Measurements from ENCODE around the gene SDF4.
"Not testable (repeated sequence)": the region's sequence is repeated elsewhere in the genome, so short reads cannot be mapped to it uniquely, and the experiment has no call there.

The SDF4 gene

DNA sequence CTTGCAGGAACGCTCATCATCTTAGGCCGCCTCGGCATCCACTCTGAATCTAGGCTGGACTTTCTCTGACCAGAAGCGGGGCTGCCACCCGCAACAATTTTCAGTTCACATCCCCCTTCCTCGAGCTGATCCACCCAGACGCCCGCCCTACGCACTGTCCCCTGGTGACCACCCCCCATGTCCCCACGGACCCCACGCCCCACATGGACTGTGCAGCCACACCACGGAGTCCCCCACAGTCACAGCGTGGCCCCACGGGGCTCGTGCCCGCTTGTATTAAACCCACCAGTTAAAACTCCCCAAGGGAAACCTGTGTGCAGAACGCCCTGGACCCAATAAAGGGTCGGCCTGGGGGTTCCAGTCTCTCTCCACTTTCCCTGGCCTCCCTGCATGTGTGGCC is 27.7 kb upstream of the SDF4 start:
- DNase-seq (ENCODE audit: low read depth, low spot score): no peak

- no peak for DNase-seq (ENCODE audit: low read depth, low spot score)
These were observed 27.3 kb upstream of the SDF4 start for GRCh38 chr1:1259119-1259488.

- DNase-seq (ENCODE audit: low read depth, low spot score): no peak
These were observed 25.4 kb upstream of the SDF4 start for GRCh38 chr1:1256956-1257871.

GRCh38 chr1:1255611-1256010 is 23.8 kb upstream of the SDF4 start:
- no peak for DNase-seq (ENCODE audit: low read depth, low spot score)

DNA sequence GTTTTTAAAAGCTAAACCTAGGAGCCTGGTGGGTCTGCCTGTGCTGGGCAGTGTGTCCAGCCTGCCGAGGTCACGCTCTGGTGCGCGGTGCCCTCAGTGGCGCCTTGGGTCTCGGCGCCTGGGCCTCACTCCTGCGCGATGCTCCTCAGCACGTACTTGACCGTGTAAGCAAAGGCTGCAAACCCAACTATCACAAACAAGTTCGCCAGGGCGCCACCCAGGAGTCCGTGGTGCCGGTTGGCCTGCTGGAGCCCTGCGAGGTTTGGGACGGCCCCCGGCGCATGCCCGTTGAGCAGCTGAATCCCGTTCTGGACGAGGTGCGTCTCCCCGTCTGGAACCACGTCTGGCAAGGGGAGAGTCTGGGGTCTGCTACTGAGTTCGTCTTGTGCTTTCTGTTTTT is 23.3 kb upstream of the SDF4 start:
- DNase-seq (ENCODE audit: low read depth, low spot score): no peak

DNA sequence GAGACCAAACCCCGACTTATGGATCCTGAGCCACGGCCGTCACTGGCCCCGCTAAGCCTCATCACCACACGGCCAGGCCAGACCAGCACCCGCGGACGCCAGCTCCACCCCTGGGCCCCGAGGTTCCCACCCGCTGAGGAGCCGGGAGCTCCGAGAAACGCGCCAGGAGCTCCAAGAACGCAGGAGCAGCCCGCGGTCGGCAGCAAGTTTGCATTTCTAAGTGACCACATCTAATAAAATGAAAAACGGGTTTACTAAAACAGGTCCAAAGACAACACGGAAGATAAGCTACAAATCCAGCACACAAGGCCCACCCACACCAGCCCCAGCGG is 22.8 kb upstream of the SDF4 start:
- DNase-seq (ENCODE audit: low read depth, low spot score): no peak

GRCh38 chr1:1253972-1254666 is 22.3 kb upstream of the SDF4 start:
- no peak for DNase-seq (ENCODE audit: low read depth, low spot score)

GRCh38 chr1:1253314-1253713 is 21.5 kb upstream of the SDF4 start:
- no peak for DNase-seq (ENCODE audit: low read depth, low spot score)

DNA sequence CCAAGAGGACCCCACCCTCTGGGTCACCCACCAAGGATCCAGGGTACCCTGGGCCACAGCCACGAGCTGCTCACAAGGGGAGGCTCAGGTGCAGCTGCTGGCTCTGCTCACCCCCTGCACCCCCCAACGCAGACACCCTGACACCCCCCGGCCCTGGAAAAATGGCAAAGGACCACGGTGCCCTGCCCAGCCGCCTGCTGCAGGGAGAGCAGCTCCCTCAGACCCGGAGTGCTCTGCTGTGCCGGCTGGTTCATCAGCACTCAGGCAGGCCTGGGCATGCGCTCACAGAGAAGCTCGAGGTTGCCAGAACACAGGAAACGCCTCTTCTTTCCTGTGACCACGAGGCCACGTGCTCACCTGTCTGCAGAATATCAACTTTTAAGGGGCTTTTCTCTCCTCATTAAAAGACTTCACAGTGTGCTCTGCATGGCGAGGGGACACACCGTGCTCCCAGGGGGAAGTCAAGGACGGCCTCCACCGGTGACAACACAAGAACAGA is 19.0 kb upstream of the SDF4 start:
- no peak for DNase-seq (ENCODE audit: low read depth, low spot score)

DNA sequence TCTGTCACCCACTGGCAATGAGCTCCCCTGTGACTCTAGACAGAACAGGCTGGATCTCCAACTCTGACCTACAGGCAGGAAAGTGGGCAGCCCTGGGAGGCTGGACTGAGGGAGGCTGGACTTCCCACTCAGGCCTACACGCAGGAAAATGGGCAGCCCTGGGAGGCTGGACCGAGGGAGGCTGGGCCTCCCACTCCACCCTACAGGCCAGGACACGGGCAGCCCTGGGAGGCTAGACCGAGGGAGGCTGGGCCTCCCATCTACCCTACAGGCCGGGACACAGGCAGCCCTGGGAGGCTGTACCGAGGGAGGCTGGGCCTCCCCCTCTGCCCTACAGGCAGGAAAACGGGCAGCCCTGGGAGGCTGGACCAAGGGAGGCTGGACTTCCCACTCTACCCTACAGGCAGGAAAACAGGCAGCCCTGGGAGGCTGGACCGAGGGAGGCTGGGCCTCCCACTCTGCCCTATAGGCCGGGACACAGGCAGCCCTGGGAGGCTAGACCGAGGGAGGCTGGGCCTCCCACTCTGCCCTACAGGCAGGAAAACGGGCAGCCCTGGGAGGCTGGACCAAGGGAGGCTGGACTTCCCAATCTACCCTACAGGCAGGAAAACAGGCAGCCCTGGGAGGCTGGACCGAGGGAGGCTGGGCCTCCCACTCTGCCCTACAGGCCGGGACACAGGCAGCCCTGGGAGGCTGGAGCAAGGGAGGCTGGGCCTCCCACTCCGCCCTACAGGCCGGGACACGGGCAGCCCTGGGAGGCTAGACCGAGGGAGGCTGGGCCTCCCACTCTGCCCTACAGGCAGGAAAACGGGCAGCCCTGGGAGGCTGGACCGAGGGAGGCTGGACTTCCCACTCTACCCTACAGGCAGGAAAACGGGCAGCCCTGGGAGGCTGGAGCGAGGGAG is 16.5 kb upstream of the SDF4 start:
- DNase-seq (ENCODE audit: low read depth, low spot score): not testable (repeated sequence)

- DNase-seq (ENCODE audit: low read depth, low spot score): no peak
These were observed 15.6 kb upstream of the SDF4 start for GRCh38 chr1:1247341-1247913.

- DNase-seq (ENCODE audit: low read depth, low spot score): no peak
These were observed 15.0 kb upstream of the SDF4 start, which contains the start of gene C1QTNF12 for GRCh38 chr1:1246577-1247340. TSS of gene C1QTNF12 (minus strand) at chr1:1246722. CDS start at chr1:1246690, 32 bp downstream.

GRCh38 chr1:1245817-1246576 is 14.2 kb upstream of the SDF4 start:
- DNase-seq (ENCODE audit: low read depth, low spot score): no peak

GRCh38 chr1:1245178-1245816 is 13.5 kb upstream of the SDF4 start:
- DNase-seq (ENCODE audit: low read depth, low spot score): no peak

- DNase-seq (ENCODE audit: low read depth, low spot score): no peak
These were observed 12.5 kb upstream of the SDF4 start for GRCh38 chr1:1244192-1244811.

DNA sequence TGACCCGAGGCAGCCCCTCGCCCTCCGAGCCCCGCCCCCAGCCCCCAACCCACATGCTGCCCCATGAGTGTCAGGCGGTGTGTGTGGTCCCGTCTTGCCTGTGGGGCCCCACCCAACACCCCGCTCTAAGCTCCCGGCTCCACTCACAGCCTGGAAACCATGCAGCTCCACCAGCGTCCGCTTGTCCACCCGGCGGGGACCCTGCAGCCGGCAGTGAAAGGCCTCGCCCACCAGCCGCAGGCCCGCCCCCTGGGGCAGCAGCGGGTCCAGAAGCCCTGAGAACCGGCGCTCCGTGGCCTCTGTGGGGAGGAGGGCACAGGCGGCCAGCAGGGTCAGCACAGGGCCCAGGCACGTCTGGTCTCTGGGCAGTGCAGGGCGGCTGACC is 12.0 kb upstream of the SDF4 start:
- DNase-seq (ENCODE audit: low read depth, low spot score): no peak

GRCh38 chr1:1243266-1243660 is 11.5 kb upstream of the SDF4 start:
- DNase-seq (ENCODE audit: low read depth, low spot score): no peak

DNA sequence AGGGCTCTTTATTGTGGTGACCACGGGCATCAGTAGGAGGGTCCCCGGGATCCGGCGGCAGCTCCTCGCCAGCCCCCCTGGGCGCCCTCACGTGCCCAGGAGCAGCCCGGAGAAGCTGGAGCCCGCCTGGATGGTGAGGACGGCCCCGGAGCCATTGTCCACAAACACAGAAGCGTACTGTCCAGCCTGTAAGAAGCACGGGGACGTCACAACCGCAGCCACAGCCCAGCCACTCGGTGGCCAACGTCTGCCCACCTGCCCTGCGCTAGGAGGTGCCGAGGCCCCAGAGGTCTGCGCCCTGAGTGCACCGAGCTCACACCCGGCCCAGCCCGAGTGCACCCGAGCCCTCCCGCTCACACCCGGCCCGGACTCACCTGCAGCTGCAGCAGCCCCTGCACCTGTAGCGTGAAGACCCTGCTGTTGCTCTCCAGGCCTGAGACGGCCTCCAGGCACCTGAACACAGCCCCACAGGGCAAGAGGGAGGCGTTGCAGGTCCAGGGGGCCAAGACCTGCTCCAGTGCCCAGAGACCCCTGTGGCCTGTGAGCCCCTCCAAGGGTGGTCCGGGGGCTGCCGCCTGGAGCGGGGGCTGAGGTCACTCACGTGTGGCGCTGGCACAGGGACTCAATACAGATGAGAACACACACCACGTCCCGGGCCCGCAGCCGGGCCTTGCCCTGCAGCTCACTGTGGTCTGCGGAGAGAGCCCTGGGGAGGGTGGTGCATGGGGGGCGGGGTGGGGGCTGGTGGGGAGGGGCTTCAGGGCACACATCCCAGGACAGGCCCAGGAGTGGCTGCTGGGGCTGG is 10.9 kb upstream of the SDF4 start:
- no peak for DNase-seq (ENCODE audit: low read depth, low spot score)

Data from smooth muscle cell of the brain vasculature (primary cell).